GM23248 (cell line): ENCODE results near the gene HOXD12. TPM values are rescaled to one million over a fixed set of nuclear protein-coding genes. Genes with fewer than 3 reads are reported as not detected.

Source experiments
- DNase-seq: peaks from one replicate; pipeline ENCODE4 v3.0.0-alpha.2; 2015
- H2AFZ ChIP-seq: fragments of 200-600 bp; sonication (generic); 2 replicates; pipeline ENCODE4 v1.6.1; 2016; ENCODE audit warnings: antibody characterized with exemption
- H3F3A ChIP-seq: fragments of 200-600 bp; sonication (generic); 2 replicates; pipeline ENCODE4 v1.6.1; 2016; ENCODE audit warnings: mild to moderate bottlenecking, antibody characterized with exemption, mixed run types; ENCODE audit not compliant: insufficient read depth
- H3K27ac ChIP-seq: fragments of 200-600 bp; sonication (generic); 2 replicates; pipeline ENCODE4 v1.5.1; 2016; ENCODE audit warnings: mild to moderate bottlenecking
- H3K27me3 ChIP-seq: fragments of 200-600 bp; sonication (generic); replicated peaks from 2 replicates; pipeline ENCODE4 v1.6.1; 2016; ENCODE audit warnings: mild to moderate bottlenecking; ENCODE audit not compliant: insufficient read depth
- H3K36me3 ChIP-seq: fragments of 200-600 bp; sonication (generic); 2 replicates; pipeline ENCODE4 v1.6.1; 2016; ENCODE audit warnings: low read depth, mild to moderate bottlenecking
- H3K4me1 ChIP-seq: fragments of 200-600 bp; sonication (generic); 2 replicates; pipeline ENCODE4 v1.6.1; 2016; ENCODE audit warnings: mild to moderate bottlenecking; ENCODE audit not compliant: insufficient read depth
- H3K4me2 ChIP-seq: fragments of 200-600 bp; sonication (generic); one replicate; pipeline ENCODE4 v1.6.1; 2016; ENCODE audit warnings: mild to moderate bottlenecking; ENCODE audit not compliant: unreplicated experiment
- H3K4me3 ChIP-seq: fragments of 200-600 bp; sonication (generic); 2 replicates; pipeline ENCODE4 v1.5.1; 2016; ENCODE audit warnings: mild to moderate bottlenecking
- H3K79me2 ChIP-seq: fragments of 200-600 bp; sonication (generic); 2 replicates; pipeline ENCODE4 v1.6.1; 2016; ENCODE audit warnings: mild to moderate bottlenecking; ENCODE audit not compliant: insufficient read depth
- H3K9ac ChIP-seq: fragments of 200-600 bp; sonication (generic); 2 replicates; pipeline ENCODE4 v1.6.1; 2016; ENCODE audit warnings: mild to moderate bottlenecking
- H3K9me2 ChIP-seq: fragments of 200-600 bp; sonication (generic); 2 replicates; pipeline ENCODE4 v1.6.1; 2016; ENCODE audit warnings: mixed run types, mild to moderate bottlenecking, moderate library complexity; ENCODE audit not compliant: insufficient read depth
- H3K9me3 ChIP-seq: fragments of 200-600 bp; sonication (generic); one replicate; pipeline ENCODE4 v1.6.1; 2017; ENCODE audit warnings: low read depth
- H4K20me1 ChIP-seq: fragments of 200-600 bp; sonication (generic); 2 replicates; pipeline ENCODE4 v1.6.0; 2016; ENCODE audit not compliant: insufficient read depth
- EZH2 ChIP-seq: fragments of 200-600 bp; sonication (generic); IDR thresholded peaks from 2 replicates; pipeline ENCODE4 v1.6.1; 2018; ENCODE audit warnings: antibody characterized with exemption, mild to moderate bottlenecking; ENCODE audit not compliant: insufficient read depth, poor library complexity, severe bottlenecking
- EZH2phosphoT487 ChIP-seq: fragments of 200-600 bp; sonication (generic); IDR thresholded peaks from 2 replicates; pipeline ENCODE4 v1.6.1; 2018; ENCODE audit warnings: antibody characterized with exemption, moderate library complexity, mild to moderate bottlenecking, low read depth; ENCODE audit not compliant: insufficient read depth
- WGBS, 2 experiments: methylation state at CpG; one replicate each; pipeline ENCODE4 v1.1.6; 2015 to 2017; ENCODE audit warnings: low lambda C conversion rate in 2 of 2, low coverage in 1 of 2; ENCODE audit errors: missing lambda C conversion rate in 2 of 2; 5-methylcytosine and 5-hydroxymethylcytosine counted together
- in situ Hi-C: fragments of 300-500 bp; cut with MboI; formaldehyde crosslinking; loops from 2 replicates; pipeline ENCODE4 v1.15.0; 2020
- polyA plus RNA-seq: library from polyadenylated mRNA; unstranded; fragments of >200 nt; fragmentation: Nextera tagmentation; extraction: Ambion mirVana; gene quantifications from 2 replicates; pipeline ENCODE4 v1.2.1, GENCODE V29; 2016
- total RNA-seq: library from RNA; depleted of rRNA; stranded (reverse); fragments of >200 nt; shearing (Covaris generic); gene quantifications from 2 replicates; pipeline ENCODE4 v1.2.3, GENCODE V29; 2014

The HOXD12 gene
- total and polyA plus RNA-seq, 2 experiments from 2014 or later = 0.19 to 0.22 TPM

DNA sequence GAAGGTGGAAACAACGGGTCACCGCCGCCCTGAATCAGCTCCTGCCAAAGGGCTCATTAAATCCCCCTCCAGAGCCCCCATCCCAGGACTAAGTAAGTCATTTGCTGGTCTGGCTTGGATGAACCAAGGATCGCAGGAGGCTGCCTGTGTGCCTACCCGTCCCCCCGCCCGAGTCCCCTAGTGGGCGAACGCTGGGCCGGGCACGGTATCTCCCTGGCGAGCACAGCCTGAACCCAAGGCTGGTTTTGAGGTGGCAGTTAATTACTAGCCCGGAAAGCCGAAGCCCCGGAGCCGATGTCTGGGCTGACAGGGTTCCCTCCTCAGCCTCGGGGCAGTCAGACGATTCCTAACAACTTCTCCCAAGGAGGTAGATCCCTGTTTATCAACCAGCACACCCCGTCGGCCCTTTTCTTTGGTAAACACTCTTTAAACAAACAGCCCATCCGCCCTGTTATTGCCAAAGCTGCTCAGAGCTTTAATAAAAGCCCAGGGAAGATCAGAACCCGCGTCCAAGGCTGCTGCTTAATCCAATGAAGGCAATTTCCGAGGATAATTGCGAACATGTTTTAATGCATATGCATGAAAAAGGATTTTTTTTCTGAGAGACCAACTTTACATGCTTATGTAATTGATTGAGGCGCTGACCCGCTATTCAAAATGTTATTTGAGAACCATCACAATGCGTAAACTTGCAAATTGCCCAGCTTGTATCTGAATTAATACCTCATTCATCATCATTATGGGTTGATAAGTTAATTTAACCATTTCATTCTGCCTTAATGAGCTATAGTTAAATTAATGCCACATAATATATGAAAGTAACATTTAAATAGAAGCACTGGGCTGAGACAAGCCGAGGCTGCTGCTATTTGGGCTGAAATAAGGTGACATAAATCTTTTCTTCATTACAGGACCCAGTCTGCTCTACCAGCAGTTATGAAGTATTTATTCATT, 26.4 kb upstream of the HOXD12 start:
- Histone ChIP-seq H3K27me3 (peaks cover 86% of the 10 kb centered on the region), H2AFZ (no peak overlapping the region), H3K4me2 (no peak overlapping the region), H3F3A (no peaks in the 10 kb centered on the region), H3K9ac (no peak overlapping the region), H3K36me3 (no peaks in the 10 kb centered on the region), H3K4me1 (no peaks in the 10 kb centered on the region), H3K4me3 (no peak overlapping the region), H3K79me2 (no peaks in the 10 kb centered on the region), H4K20me1 (no peaks in the 10 kb centered on the region), H3K27ac (no peak overlapping the region), H3K9me2 (no peaks in the 10 kb centered on the region), H3K9me3 (no peaks in the 10 kb centered on the region)
- 20 to 22% methylated on average over 29 of the region's 29 CpGs for WGBS, 2 experiments
- in situ Hi-C loops = loop anchor here (10.0 kb wide), 1 partner anchor 708 kb away; no protein-coding TSS in a partner anchor
- 0 out of 2 replicates have a peak, but pooled peaks have one; percentile 57 for TF ChIP-seq EZH2phosphoT487
- peak; percentile 89 for TF ChIP-seq EZH2
- DNase-seq = no peak

DNA sequence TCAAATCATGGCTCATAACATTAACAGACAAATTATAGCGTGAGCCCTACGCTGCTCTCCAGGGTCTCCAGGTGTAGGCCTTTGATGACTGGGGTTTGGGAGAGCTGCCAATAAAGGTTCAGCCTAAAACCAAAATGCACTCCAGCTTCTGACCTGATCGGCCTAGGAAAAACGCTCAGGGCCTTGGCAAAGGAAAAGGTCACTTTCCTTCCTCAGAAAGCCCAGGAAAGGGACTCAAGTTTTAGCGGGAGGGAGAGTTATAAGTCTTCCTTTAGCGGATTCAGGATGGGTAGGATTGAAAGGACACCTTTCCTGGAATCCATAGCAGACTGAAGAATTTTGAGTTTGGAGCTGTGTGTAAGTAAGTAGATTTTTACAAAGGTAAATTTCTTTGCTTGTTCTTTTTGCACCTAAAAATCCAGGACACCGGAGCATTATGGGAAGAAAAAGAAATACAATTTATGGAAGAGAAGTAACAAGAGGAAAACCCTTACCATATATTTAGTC, 24.6 kb upstream of the HOXD12 start:
- Histone ChIP-seq H2AFZ (no peak overlapping the region), H3K27ac (no peak overlapping the region), H3F3A (no peaks in the 10 kb centered on the region), H3K9me3 (no peaks in the 10 kb centered on the region), H3K9me2 (no peaks in the 10 kb centered on the region), H3K4me3 (no peak overlapping the region), H3K9ac (no peak overlapping the region), H4K20me1 (no peaks in the 10 kb centered on the region), H3K4me1 (no peaks in the 10 kb centered on the region), H3K27me3 (peaks cover 88% of the 10 kb centered on the region), H3K36me3 (no peaks in the 10 kb centered on the region), H3K4me2 (no peak overlapping the region), H3K79me2 (no peaks in the 10 kb centered on the region)
- whole genome bisulfite sequencing, 2 experiments = 75 to 84% methylated on average over 7 of the region's 7 CpGs
- no peak for DNase-seq
- TF ChIP-seq EZH2phosphoT487 (no peak), EZH2 (no peak)
- in situ Hi-C loops = loop anchor here (5.0 to 10.0 kb wide), 2 partner anchors 388 to 710 kb away; no protein-coding TSS in a partner anchor

GRCh38 chr2:176075481-176075880, 24.1 kb upstream of the HOXD12 start:
- Histone ChIP-seq H2AFZ (no peak overlapping the region), H3K27ac (no peak overlapping the region), H3F3A (no peaks in the 10 kb centered on the region), H3K4me3 (no peak overlapping the region), H3K4me2 (no peak overlapping the region), H3K4me1 (no peaks in the 10 kb centered on the region), H3K9me2 (no peaks in the 10 kb centered on the region), H3K9me3 (no peaks in the 10 kb centered on the region), H3K27me3 (peaks cover 88% of the 10 kb centered on the region), H4K20me1 (no peaks in the 10 kb centered on the region), H3K36me3 (no peaks in the 10 kb centered on the region), H3K79me2 (no peaks in the 10 kb centered on the region), H3K9ac (no peak overlapping the region)
- 40 to 42% methylated on average over 15 of the region's 15 CpGs for WGBS, 2 experiments
- in situ Hi-C loops = loop anchor here (5.0 to 10.0 kb wide), 2 partner anchors 388 to 711 kb away; no protein-coding TSS in a partner anchor
- 0 out of 2 replicates have a peak, but pooled peaks have one; percentile 12 for TF ChIP-seq EZH2phosphoT487
- no peak for TF ChIP-seq EZH2
- no peak for DNase-seq

DNA sequence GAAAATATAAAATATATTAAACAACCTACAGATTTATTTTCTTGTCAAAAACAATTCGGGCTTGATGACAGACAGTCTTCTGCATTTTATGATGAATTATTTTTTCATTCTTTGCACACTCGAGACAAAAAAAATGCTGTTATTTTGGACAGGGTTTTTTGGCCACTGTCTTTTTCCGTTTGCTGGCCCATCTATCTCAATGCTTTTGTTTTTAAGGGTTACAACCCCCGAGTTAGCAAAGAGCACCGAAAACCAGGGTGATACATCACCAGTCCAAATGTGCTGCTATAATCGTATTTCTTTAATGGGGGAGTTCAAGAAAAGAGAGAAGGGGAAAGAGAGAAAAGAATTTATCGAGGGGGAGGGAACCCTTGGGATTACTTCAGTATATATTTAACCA, 23.5 kb upstream of the HOXD12 start:
- no peak overlapping the region for H2AFZ ChIP-seq
- H3K27ac ChIP-seq = no peak overlapping the region
- no peaks in the 10 kb centered on the region for H3K9me3 ChIP-seq
- in situ Hi-C loops = loop anchor here (5.0 to 10.0 kb wide), 2 partner anchors 389 to 711 kb away; no protein-coding TSS in a partner anchor
- no peaks in the 10 kb centered on the region for H3K9me2 ChIP-seq
- H3K4me1 ChIP-seq = no peaks in the 10 kb centered on the region
- no peaks in the 10 kb centered on the region for H3K36me3 ChIP-seq
- TF ChIP-seq EZH2phosphoT487 (0 out of 2 replicates have a peak, but pooled peaks have one; percentile 4), EZH2 (no peak)
- no peak overlapping the region for H3K9ac ChIP-seq
- H3F3A ChIP-seq = no peaks in the 10 kb centered on the region
- no peak overlapping the region for H3K4me2 ChIP-seq
- peaks cover 89% of the 10 kb centered on the region for H3K27me3 ChIP-seq
- no peak overlapping the region for H3K4me3 ChIP-seq
- H3K79me2 ChIP-seq = no peaks in the 10 kb centered on the region
- WGBS, 2 experiments = 5% methylated on average over 7 of the region's 7 CpGs
- no peaks in the 10 kb centered on the region for H4K20me1 ChIP-seq
- DNase-seq = no peak
